Fibroblast of pulmonary artery (primary cell): ENCODE data around the gene CASKIN2.

Experiments
- DNase-seq: peaks from one replicate; pipeline ENCODE4 v3.0.0-alpha.2; 2010; ENCODE audit warnings: low read depth
- H3K4me3 ChIP-seq: replicated peaks from 2 replicates; pipeline ENCODE4 v1.5.1; 2011; ENCODE audit warnings: low read depth, mild to moderate bottlenecking, control low read depth, low read length, moderate library complexity
- CTCF ChIP-seq: IDR thresholded peaks from 2 replicates; pipeline ENCODE4 v1.5.1; 2011; ENCODE audit warnings: mild to moderate bottlenecking, control low read depth, low read length, inconsistent platforms; ENCODE audit errors: missing control alignments

The CASKIN2 gene

GRCh38 chr17:75546181-75546580 is 30.8 kb upstream of the CASKIN2 start:
- no peak for TF ChIP-seq CTCF

GRCh38 chr17:75544250-75544649 is 28.9 kb upstream of the CASKIN2 start:
- DNase-seq = no peak
- H3K4me3 ChIP-seq = no peak overlapping the region
- TF ChIP-seq CTCF = no peak

More at GRCh38 chr17:75546181-75546580, 30.8 kb upstream of the CASKIN2 start:
- H3K4me3 ChIP-seq = no peak overlapping the region
- DNase-seq = no peak

- no peak for DNase-seq
- no peak overlapping the region for H3K4me3 ChIP-seq
- no peak for TF ChIP-seq CTCF
Observed at GRCh38 chr17:75542728-75543336, 27.5 kb upstream of the CASKIN2 start.

- DNase-seq = no peak
- TF ChIP-seq CTCF = no peak
- no peak overlapping the region for H3K4me3 ChIP-seq
Observed at GRCh38 chr17:75542229-75542628, 26.9 kb upstream of the CASKIN2 start.

GRCh38 chr17:75540923-75541503 is 25.7 kb upstream of the CASKIN2 start:
- no peak for DNase-seq
- H3K4me3 ChIP-seq = no peak overlapping the region
- no peak for TF ChIP-seq CTCF

GRCh38 chr17:75539967-75540729 is 24.8 kb upstream of the CASKIN2 start:
- no peak overlapping the region for H3K4me3 ChIP-seq
- TF ChIP-seq CTCF = no peak
- no peak for DNase-seq
